Subcutaneous adipose tissue (tissue), 4 donors: Measurements from ENCODE around the gene TRIP12. TPM values are rescaled to one million over a fixed set of nuclear protein-coding genes. Genes with fewer than 3 reads are reported as not detected.

Experiments
- CTCF ChIP-seq: fragments of 450-650 bp; IDR thresholded peaks from one replicate; pipeline ENCODE4 v1.5.1; 2016; ENCODE audit warnings: low read depth, mild to moderate bottlenecking, control low read depth, antibody characterized with exemption, moderate library complexity
- total RNA-seq, 4 donors: library from RNA; depleted of rRNA; stranded (reverse); fragments of >200 nt; gene quantifications; one replicate each; pipeline ENCODE4 v1.1.0, GENCODE V29; 2016

TRIP12 gene
- total RNA-seq, 4 donors from 2014 or later = 202 to 249 (median 216) TPM

DNA sequence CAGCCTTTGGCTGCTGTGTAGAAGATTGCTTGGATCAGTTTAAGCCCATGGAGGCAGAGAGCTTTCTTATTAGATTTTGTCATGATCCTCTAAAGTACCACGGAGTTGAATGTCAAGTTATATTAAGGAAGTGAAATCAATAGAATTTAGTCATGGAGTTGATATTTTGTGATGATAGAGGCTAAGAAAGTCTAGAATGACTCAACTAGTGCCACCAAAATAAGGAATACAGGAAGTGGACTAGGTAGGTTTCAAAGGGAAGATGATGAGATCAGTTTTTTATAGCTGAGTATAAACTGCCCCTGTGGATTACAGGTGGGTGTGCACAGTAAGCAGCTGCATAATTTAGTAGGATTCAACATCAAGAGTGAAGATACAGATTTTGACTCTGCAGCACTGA, 25.7 kb upstream of the TRIP12 start:
- no peak for TF ChIP-seq CTCF

GRCh38 chr2:229945975-229946374, 24.2 kb upstream of the TRIP12 start:
- no peak for TF ChIP-seq CTCF

- no peak for TF ChIP-seq CTCF
These were observed 22.1 kb upstream of the TRIP12 start for GRCh38 chr2:229943770-229944449.

DNA sequence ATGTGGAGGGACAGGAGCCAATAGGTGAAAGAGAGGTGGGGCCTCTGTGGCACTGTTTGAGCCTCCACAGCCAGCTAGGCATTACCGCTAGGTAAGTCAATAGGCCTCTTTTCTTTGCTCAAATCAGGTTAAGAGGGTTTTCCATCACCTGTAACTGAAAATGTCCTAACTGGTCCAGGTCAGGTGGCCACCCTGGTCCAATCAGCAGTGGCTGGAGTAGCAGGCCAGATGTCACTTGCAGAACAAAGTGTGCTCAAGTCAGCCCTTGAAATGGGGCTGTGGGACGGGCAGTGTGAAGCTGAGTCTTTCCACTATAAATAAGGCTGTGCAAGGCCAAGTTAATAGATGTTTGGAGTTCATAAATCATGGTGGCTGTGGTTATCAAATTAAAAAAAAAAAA, 21.4 kb upstream of the TRIP12 start:
- no peak for TF ChIP-seq CTCF

DNA sequence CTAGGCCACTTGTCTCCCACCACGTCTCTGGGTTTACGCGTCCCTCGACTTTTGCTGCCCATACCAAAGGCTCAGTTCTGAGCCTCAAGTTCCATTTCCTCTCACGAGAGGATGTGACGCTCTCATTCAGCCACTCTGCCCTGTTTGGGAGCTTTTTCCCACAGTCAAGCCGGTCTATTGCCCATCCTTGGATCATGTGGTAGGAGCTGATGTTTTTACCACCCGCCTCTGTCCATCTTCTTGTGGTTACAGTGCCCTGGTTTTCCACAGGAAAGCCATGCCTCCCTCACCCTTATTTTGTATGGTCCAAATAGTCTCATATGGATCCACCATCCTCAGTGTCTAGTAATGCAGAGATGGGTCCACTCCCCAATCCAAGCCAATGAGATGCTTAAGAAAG, 20.9 kb upstream of the TRIP12 start:
- no peak for TF ChIP-seq CTCF

DNA sequence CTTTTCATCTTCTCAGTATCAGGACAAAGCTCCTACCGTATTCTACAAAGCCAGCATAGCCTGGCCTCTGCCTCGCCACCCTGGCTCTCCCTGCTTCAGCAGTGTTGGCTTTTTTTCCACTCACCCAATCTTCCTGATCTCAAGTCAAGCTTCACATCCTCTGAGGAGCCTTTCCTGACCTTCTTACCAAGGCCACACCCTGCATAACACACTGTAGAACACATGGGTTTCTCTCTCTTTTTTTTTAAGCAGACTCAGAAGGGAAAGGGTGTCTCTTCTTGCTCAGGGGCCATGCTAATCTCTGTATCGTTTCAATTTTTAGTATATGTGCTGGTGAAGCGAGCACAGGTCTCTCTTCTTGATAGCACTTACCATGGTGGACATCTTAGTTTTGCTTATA, 15.7 kb upstream of the TRIP12 start:
- TF ChIP-seq CTCF = no peak

GRCh38 chr2:229931241-229931640, 9.4 kb upstream of the TRIP12 start:
- no peak for TF ChIP-seq CTCF
